ENCODE measurements around the gene CSRP1. TPM values are rescaled to one million over a fixed set of nuclear protein-coding genes. Genes with fewer than 3 reads are reported as not detected.
"Not testable (repeated sequence)": the region's sequence is repeated elsewhere in the genome, so short reads cannot be mapped to it uniquely, and the experiment has no call there.

Gene CSRP1
- total and polyA plus RNA-seq, 2 of the 13 experiments (the other 11 are each of a cell fraction or from before 2014, with no cell fraction given) = 17.7 to 68.9 TPM

DNA sequence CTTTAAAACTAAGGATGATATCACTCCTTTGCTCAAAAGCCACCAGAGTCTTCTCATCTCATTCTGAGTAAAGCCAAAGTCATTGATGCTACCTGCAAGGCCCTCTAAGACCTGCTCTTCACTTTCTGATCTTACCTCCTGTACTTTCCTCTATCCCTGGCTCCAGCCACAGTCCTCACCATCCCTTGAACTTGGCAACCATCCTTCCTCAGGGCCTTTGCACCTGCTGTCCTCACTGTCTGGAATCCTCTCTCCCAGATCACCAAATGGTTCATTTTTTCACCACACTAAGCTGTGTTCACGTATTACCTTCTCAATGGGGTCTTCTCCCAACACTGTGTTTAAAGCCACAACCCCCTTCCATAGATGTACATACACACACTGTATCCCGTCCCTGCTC, 33.6 kb downstream of the CSRP1 start (continued):
- TF ChIP-seq HOXD1 (CRISPR knock-in tag; IDR thresholded peaks at IDR 0.05) (no peak), ZNF567 (CRISPR knock-in tag; IDR thresholded peaks at IDR 0.05; ENCODE audit: borderline replicate concordance) (no peak), ELF1 (CRISPR knock-in tag; IDR thresholded peaks at IDR 0.05) (no peak), ZNF674 (CRISPR knock-in tag; IDR thresholded peaks at IDR 0.05; ENCODE audit: low read depth) (no peak), ZNF644 (CRISPR knock-in tag; IDR thresholded peaks at IDR 0.05; ENCODE audit: low read depth) (no peak), PAX8 (CRISPR knock-in tag; IDR thresholded peaks at IDR 0.05; ENCODE audit: borderline replicate concordance) (no peak), ZNF160 (CRISPR knock-in tag; IDR thresholded peaks at IDR 0.05) (no peak), TEAD3 (CRISPR knock-in tag; optimal IDR thresholded peaks at IDR 0.05; ENCODE audit: borderline replicate concordance) (no peak)
- TF ChIP-seq, protein P1, sequence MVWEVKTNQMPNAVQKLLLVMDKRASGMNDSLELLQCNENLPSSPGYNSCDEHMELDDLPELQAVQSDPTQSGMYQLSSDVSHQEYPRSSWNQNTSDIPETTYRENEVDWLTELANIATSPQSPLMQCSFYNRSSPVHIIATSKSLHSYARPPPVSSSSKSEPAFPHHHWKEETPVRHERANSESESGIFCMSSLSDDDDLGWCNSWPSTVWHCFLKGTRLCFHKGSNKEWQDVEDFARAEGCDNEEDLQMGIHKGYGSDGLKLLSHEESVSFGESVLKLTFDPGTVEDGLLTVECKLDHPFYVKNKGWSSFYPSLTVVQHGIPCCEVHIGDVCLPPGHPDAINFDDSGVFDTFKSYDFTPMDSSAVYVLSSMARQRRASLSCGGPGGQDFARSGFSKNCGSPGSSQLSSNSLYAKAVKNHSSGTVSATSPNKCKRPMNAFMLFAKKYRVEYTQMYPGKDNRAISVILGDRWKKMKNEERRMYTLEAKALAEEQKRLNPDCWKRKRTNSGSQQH (CRISPR knock-in tag; IDR thresholded peaks at IDR 0.05; ENCODE audit: low read depth) = no peak
- TF ChIP-seq, protein P2, sequence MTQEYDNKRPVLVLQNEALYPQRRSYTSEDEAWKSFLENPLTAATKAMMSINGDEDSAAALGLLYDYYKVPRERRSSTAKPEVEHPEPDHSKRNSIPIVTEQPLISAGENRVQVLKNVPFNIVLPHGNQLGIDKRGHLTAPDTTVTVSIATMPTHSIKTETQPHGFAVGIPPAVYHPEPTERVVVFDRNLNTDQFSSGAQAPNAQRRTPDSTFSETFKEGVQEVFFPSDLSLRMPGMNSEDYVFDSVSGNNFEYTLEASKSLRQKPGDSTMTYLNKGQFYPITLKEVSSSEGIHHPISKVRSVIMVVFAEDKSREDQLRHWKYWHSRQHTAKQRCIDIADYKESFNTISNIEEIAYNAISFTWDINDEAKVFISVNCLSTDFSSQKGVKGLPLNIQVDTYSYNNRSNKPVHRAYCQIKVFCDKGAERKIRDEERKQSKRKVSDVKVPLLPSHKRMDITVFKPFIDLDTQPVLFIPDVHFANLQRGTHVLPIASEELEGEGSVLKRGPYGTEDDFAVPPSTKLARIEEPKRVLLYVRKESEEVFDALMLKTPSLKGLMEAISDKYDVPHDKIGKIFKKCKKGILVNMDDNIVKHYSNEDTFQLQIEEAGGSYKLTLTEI (CRISPR knock-in tag; conservative IDR thresholded peaks at IDR 0.05) = no peak
- TF ChIP-seq, protein P3, sequence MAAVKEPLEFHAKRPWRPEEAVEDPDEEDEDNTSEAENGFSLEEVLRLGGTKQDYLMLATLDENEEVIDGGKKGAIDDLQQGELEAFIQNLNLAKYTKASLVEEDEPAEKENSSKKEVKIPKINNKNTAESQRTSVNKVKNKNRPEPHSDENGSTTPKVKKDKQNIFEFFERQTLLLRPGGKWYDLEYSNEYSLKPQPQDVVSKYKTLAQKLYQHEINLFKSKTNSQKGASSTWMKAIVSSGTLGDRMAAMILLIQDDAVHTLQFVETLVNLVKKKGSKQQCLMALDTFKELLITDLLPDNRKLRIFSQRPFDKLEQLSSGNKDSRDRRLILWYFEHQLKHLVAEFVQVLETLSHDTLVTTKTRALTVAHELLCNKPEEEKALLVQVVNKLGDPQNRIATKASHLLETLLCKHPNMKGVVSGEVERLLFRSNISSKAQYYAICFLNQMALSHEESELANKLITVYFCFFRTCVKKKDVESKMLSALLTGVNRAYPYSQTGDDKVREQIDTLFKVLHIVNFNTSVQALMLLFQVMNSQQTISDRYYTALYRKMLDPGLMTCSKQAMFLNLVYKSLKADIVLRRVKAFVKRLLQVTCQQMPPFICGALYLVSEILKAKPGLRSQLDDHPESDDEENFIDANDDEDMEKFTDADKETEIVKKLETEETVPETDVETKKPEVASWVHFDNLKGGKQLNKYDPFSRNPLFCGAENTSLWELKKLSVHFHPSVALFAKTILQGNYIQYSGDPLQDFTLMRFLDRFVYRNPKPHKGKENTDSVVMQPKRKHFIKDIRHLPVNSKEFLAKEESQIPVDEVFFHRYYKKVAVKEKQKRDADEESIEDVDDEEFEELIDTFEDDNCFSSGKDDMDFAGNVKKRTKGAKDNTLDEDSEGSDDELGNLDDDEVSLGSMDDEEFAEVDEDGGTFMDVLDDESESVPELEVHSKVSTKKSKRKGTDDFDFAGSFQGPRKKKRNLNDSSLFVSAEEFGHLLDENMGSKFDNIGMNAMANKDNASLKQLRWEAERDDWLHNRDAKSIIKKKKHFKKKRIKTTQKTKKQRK (IDR thresholded peaks at IDR 0.05; ENCODE audit: low read length) = no peak

DNA sequence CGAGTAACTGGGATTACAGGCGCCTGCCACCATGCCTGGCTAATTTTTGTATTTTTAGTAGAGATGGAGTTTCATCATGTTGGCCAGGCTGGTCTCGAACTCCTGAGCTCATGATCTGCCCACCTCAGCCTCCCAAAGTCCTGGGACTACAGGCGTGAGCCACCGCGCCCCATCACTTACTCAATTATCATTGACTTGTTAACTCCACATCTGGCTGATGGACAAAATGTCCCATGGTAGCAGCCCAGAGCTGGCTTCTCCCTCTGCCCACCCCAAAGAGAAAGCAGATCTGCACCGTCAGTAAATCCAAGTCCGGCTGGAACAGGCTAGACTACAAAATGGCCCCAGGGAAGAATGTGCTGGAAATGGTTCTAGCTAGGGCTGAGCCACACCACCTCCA, 34.6 kb downstream of the CSRP1 start:
- BruUV-seq (replicated peaks); in situ Hi-C loops (cut with HindIII; ENCODE audit: extremely low pct_ligation_motif_present, low pct_unique_long_range_greater_than_20kb): not testable (repeated sequence)
- WGBS (ENCODE audit: low lambda C conversion rate) = 76% methylated on average over 8 of the region's 8 CpGs

More for the DNA sequence above, 34.6 kb downstream of the CSRP1 start:
- H3K4me1 ChIP-seq (ENCODE audit: insufficient read depth, low read length) = peaks cover 20% of the 10 kb centered on the region
- POLR2A ChIA-PET; CTCF ChIA-PET (ENCODE audit: low intra/inter-chr PET ratio, low total read pairs); H3K4me2 ChIP-seq (ENCODE audit: low read depth, low read length); DNase-seq (ENCODE audit: low spot score); intact Hi-C loops (cut with micrococcal nuclease; ENCODE audit: unreplicated experiment); H3K4me3 ChIP-seq (replicated peaks in 1 of 3; ENCODE audit: insufficient read depth in 1 of 3, low read depth in 2 of 3, low read length in 3 of 3); ATAC-seq; H3K27ac ChIP-seq (ENCODE audit: extremely low read length, insufficient read depth, low read length); FAIRE-seq; H4K20me1 ChIP-seq (ENCODE audit: insufficient read depth, low read length); H3K36me3 ChIP-seq (replicated peaks in 1 of 2; ENCODE audit: control insufficient read depth in 1 of 2, insufficient read depth in 2 of 2, low read length in 2 of 2); H2AFZ ChIP-seq (ENCODE audit: low read length); H3K9ac ChIP-seq (ENCODE audit: insufficient read depth, low read depth, low read length); H3K9me3 ChIP-seq (ENCODE audit: low read length): not testable (repeated sequence)
- peaks cover 3 to 36% of the 10 kb centered on the region in 2 experiments; a peak in 3 of 5 replicates for H3K27me3 ChIP-seq (ENCODE audit: control insufficient read depth in 1 of 2, insufficient read depth in 2 of 2, low read length in 2 of 2)
- H3K79me2 ChIP-seq (ENCODE audit: insufficient read depth, low read length) = peaks cover 15% of the 10 kb centered on the region
